ENCODE results near the gene HIRA. TPM values are rescaled to one million over a fixed set of nuclear protein-coding genes. Genes with fewer than 3 reads are reported as not detected.

The HIRA gene
- polyA plus RNA-seq, 6 donors from 2014 or later, result 4.9 to 13.3 (median 10.4) TPM

GRCh38 chr22:19455585-19456370 lies 24.2 kb upstream of the HIRA start:
- Mint-ChIP-seq H3K27me3 (no peaks in the 10 kb centered on the region), H3K4me1 (peaks cover 0 to 5% (median 3%) of the 10 kb centered on the region in 3 donors), H3K36me3 (peaks cover 15 to 16% of the 10 kb centered on the region in 2 donors), H3K4me3 (no peak overlapping the region), H3K9me3 (no peaks in the 10 kb centered on the region), H3K27ac (peak overlapping the region in 1 of 6 donors; percentile 67)
- no peak for ATAC-seq (ENCODE audit: low read depth in 2 of 2)
- DNase-seq, result no peak

GRCh38 chr22:19455033-19455432 lies 23.5 kb upstream of the HIRA start:
- H3K27me3 Mint-ChIP-seq, result no peaks in the 10 kb centered on the region
- peak overlapping the region in 1 of 6 donors; percentile 67 for H3K27ac Mint-ChIP-seq
- ATAC-seq (ENCODE audit: low read depth in 2 of 2) (no peak), DNase-seq (no peak)
- H3K4me1 Mint-ChIP-seq, result peaks cover 0 to 5% (median 3%) of the 10 kb centered on the region in 3 donors
- H3K9me3 Mint-ChIP-seq, result no peaks in the 10 kb centered on the region
- H3K4me3 Mint-ChIP-seq, result no peak overlapping the region
- H3K36me3 Mint-ChIP-seq, result peaks cover 15 to 16% of the 10 kb centered on the region in 2 donors

GRCh38 chr22:19454156-19454555 lies 22.6 kb upstream of the HIRA start:
- ATAC-seq (ENCODE audit: low read depth in 2 of 2) (no peak), DNase-seq (no peak)
- Mint-ChIP-seq H3K36me3 (peaks cover 15 to 16% of the 10 kb centered on the region in 2 donors), H3K27me3 (no peaks in the 10 kb centered on the region), H3K9me3 (no peaks in the 10 kb centered on the region), H3K27ac (peak overlapping the region in 3 of 6 donors; percentile 20 to 67 (median 53)), H3K4me3 (peak overlapping the region in 1 of 8 donors; percentile 56), H3K4me1 (peaks cover 3 to 6% (median 5%) of the 10 kb centered on the region in 3 donors)

- Mint-ChIP-seq H3K4me1 (peaks cover 3 to 8% (median 5%) of the 10 kb centered on the region in 3 donors), H3K9me3 (no peaks in the 10 kb centered on the region), H3K4me3 (no peak overlapping the region), H3K27ac (peak overlapping the region in 2 of 6 donors; percentile 20 to 60), H3K27me3 (no peaks in the 10 kb centered on the region), H3K36me3 (peaks cover 15 to 16% of the 10 kb centered on the region in 2 donors)
- ATAC-seq (ENCODE audit: low read depth in 2 of 2) (no peak), DNase-seq (no peak)
Measured at GRCh38 chr22:19453718-19454117, 22.2 kb upstream of the HIRA start.

GRCh38 chr22:19451570-19451969 lies 20.0 kb upstream of the HIRA start:
- DNase-seq, result no peak
- H3K9me3 Mint-ChIP-seq, result no peaks in the 10 kb centered on the region
- no peak overlapping the region for H3K4me3 Mint-ChIP-seq
- H3K4me1 Mint-ChIP-seq, result peaks cover 17 to 21% (median 18%) of the 10 kb centered on the region in 3 donors
- H3K27ac Mint-ChIP-seq, result peak overlapping the region in 2 of 6 donors; percentile 46 to 85
- peaks cover 15 to 16% of the 10 kb centered on the region in 2 donors for H3K36me3 Mint-ChIP-seq
- no peak for ATAC-seq (ENCODE audit: low read depth in 2 of 2)
- H3K27me3 Mint-ChIP-seq, result no peaks in the 10 kb centered on the region

DNA sequence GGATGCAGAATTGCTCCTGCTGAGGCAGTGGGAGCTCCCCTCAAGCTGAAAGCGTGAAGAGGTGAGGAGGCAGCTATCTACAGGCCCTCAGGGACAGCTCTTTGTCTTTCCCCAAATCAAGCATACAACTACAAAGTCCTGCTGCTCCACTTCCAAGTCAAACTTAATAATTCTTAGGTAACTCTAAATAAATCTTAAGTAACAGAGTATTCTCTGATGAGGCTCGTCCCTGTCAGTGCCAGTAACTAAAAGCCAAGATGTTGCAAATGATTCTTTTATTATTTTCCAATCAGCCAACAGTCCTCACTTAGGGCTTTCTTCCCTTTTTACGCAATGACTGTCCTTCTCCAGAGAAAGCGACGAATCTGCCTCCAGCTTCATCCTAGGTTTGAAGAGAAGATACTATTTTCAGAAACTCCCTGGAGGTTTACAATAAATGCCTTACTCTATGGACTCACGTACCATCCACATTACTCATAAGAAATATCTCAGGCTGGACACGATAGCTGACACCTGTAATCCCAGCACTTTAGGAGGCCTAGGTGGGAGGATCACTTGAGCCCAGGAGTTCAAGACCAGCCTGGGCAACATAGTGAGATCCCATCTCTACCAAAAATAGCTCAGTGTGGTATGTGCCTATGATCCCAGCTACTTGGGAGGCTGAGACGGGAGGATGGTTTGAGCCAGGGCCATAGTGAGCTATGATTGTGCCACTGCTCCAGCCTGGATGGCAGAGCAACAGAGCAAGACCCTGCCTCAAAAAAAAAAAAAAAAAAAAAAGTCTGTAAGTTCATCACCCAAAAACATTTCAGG lies 19.0 kb upstream of the HIRA start:
- peak overlapping the region in 1 of 8 donors; percentile 48 for H3K4me3 Mint-ChIP-seq
- H3K36me3 Mint-ChIP-seq, result peaks cover 9 to 16% of the 10 kb centered on the region in 2 donors
- DNase-seq, result no peak
- H3K4me1 Mint-ChIP-seq, result peaks cover 20 to 30% (median 24%) of the 10 kb centered on the region in 3 donors
- H3K27ac Mint-ChIP-seq, result peak overlapping the region in 1 of 6 donors; percentile 19
- no peak for ATAC-seq (ENCODE audit: low read depth in 2 of 2)
- H3K27me3 Mint-ChIP-seq, result no peaks in the 10 kb centered on the region
- H3K9me3 Mint-ChIP-seq, result no peaks in the 10 kb centered on the region

GRCh38 chr22:19449422-19449767 lies 17.9 kb upstream of the HIRA start:
- peaks cover 5 to 7% of the 10 kb centered on the region in 2 donors for H3K36me3 Mint-ChIP-seq
- H3K9me3 Mint-ChIP-seq, result no peaks in the 10 kb centered on the region
- H3K4me3 Mint-ChIP-seq, result peak overlapping the region in 3 of 8 donors; percentile 26 to 90 (median 37)
- no peak for ATAC-seq (ENCODE audit: low read depth in 2 of 2)
- no peak for DNase-seq
- no peaks in the 10 kb centered on the region for H3K27me3 Mint-ChIP-seq
- peaks cover 27 to 41% (median 36%) of the 10 kb centered on the region in 3 donors for H3K4me1 Mint-ChIP-seq
- H3K27ac Mint-ChIP-seq, result peak overlapping the region in 3 of 6 donors; percentile 34 to 86 (median 48)

DNA sequence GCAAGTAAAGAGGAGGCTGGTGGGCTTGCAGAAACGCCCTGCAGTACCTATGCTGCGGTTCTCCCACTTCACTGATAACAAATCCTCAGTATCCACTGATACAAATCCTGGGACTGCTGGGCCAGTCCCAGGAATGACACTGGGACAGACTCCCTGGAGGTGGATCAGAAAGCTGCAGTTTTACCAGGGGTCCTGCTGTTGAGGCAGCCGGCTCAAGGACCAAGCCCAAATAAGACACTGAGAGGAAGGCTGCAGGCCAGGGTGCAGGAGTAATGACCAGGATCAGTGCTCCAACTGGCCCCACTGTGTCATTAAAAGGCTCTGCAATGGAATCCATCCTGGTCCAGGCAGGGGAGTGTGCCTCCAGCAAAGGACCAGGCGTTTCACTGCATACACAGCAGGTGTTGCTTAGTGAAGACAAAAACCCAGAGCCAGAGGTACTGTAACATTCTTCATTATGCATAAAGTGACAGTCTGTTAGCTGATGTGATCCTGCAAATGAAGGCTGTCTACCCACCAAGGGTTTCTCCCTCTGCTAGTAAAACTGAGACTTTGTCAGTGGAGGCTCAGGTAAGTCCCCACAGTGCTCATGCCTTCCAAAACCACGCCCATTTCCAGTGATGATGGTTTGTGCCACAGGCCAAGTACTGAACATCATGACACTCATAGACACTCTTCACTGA lies 17.3 kb upstream of the HIRA start:
- Mint-ChIP-seq H3K27me3 (no peaks in the 10 kb centered on the region), H3K27ac (peak overlapping the region in 4 of 6 donors; percentile 48 to 99 (median 98)), H3K4me1 (peaks cover 29 to 47% (median 39%) of the 10 kb centered on the region in 3 donors), H3K9me3 (no peaks in the 10 kb centered on the region), H3K36me3 (peaks cover 0 to 2% of the 10 kb centered on the region in 2 donors), H3K4me3 (peak overlapping the region; percentile 80 to 99 (median 97))
- ATAC-seq (ENCODE audit: low read depth in 2 of 2), result no peak
- no peak for DNase-seq

DNA sequence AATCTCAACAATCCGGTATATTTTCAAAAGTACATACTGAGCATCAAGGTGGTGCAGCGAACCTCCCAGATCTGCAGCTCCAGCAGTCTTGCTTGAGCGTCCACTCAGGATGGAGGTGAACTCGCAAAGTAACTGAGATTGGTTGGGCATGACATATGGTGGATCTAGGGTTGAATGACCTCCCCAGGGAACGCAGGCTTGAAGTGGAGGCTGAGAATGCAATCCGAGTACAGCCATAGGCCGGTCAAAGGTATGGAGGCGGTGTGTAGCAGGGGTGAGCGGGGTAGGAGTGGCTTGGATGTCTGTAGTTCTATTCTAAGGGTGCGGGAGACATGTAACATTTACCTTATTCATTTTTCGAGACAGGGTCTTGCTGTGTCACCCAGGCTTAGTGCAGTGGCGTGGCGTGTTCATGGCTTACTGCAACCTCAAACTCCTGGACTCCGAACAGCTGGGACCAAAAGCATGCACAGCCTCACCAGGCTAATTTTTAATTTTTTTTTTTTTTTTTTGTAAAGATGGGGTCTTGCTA lies 16.6 kb upstream of the HIRA start:
- Mint-ChIP-seq H3K4me3 (peak overlapping the region; percentile 80 to 99 (median 97)), H3K4me1 (peaks cover 32 to 54% (median 46%) of the 10 kb centered on the region in 3 donors), H3K36me3 (no peaks in the 10 kb centered on the region), H3K27me3 (no peaks in the 10 kb centered on the region), H3K9me3 (no peaks in the 10 kb centered on the region), H3K27ac (peak overlapping the region; percentile 96 to 99 (median 99))
- DNase-seq, result peak; percentile 79
- peak; percentile 71 to 73 for ATAC-seq (ENCODE audit: low read depth in 2 of 2)

DNA sequence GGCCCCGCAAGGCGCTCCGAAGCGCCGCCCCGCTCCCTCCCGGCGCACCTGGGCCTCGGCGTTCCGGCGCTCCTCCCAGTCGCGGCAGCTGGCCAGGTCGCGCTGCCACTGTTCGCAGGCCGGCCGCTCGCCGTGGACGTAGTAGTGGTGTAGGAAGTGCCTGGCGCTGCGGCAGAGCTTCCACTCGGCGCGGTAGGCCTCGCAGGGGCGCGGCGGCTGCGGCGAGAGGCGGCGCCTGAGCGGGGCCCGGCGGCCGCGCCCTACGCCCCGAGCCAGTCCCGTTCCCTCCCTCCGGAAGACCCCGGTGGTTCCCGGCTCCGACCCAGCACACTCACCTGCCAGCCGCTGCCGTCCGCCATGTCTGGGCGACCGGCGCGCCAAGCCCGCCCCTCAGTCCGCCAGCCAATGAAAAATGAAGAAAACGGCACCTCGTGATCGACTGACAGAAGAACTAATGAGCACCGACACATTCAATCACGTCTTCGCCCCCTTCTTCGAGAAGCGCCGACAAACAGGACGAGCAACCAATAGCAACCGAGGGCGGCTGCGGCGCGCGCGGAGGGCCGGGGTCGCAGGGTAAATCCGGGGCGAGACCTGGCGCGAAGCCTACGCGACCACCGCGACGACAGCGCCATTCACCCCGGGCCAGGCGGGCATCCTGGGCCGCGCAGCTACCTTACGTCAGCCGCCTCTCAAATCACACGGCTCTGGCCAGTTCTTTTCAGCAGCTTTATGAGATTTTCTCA lies 16.0 kb upstream of the HIRA start, which contains the start of gene C22orf39:
TSS of gene C22orf39 (minus strand) at position 382 of the 746 bp plus-strand sequence. CDS start at position 359, 23 bp downstream.
- Mint-ChIP-seq H3K9me3 (no peaks in the 10 kb centered on the region), H3K27ac (peak within 1 kb of the TSS; percentile 96 to 99 (median 99)), H3K4me1 (peaks cover 33 to 60% (median 49%) of the 10 kb centered on the region in 3 donors), H3K27me3 (no peaks in the 10 kb centered on the region), H3K36me3 (no peaks in the 10 kb centered on the region), H3K4me3 (peak within 1 kb of the TSS; percentile 80 to 99 (median 97))
- DNase-seq (peak; percentile 93), ATAC-seq (ENCODE audit: low read depth in 2 of 2) (peak; percentile 83)

GRCh38 chr22:19446603-19447329 lies 15.2 kb upstream of the HIRA start:
- H3K27me3 Mint-ChIP-seq, result no peaks in the 10 kb centered on the region
- peak overlapping the region; percentile 43 to 99 (median 96) for H3K27ac Mint-ChIP-seq
- H3K9me3 Mint-ChIP-seq, result no peaks in the 10 kb centered on the region
- ATAC-seq (ENCODE audit: low read depth in 2 of 2) (no peak), DNase-seq (no peak)
- H3K4me1 Mint-ChIP-seq, result peaks cover 36 to 65% (median 47%) of the 10 kb centered on the region in 3 donors
- H3K36me3 Mint-ChIP-seq, result no peaks in the 10 kb centered on the region
- H3K4me3 Mint-ChIP-seq, result peak overlapping the region; percentile 80 to 99 (median 94)
